Sigmoid colon (tissue), 7 donors: ENCODE results near the gene TSEN54. TPM values are rescaled to one million over a fixed set of nuclear protein-coding genes. Genes with fewer than 3 reads are reported as not detected.
A peak's percentile ranks its signal among the peaks of the same experiment; 100 is the strongest.

ENCODE experiments used
- DNase-seq: peaks from one replicate; pipeline ENCODE4 v3.0.0-alpha.2; 2019
- H3K27ac ChIP-seq, 4 donors: fragments of 200-600 bp; sonication (generic); one replicate each; pipeline ENCODE4 v1.5.1; 2016 to 2019; ENCODE audit warnings: mild to moderate bottlenecking in 1 of 4
- H3K27me3 ChIP-seq, 3 donors: fragments of 200-600 bp; sonication (generic); one replicate each; pipeline ENCODE4 v1.5.1; 2019; ENCODE audit warnings: mild to moderate bottlenecking in 1 of 3
- H3K36me3 ChIP-seq, 4 donors: fragments of 200-600 bp; sonication (generic); one replicate each; pipeline ENCODE4 v1.5.1; 2016 to 2019
- H3K4me1 ChIP-seq, 4 donors: fragments of 200-600 bp; sonication (generic); one replicate each; pipeline ENCODE4 v1.5.1; 2017 to 2019
- H3K4me3 ChIP-seq, 4 donors: fragments of 200-600 bp; sonication (generic); one replicate each; pipeline ENCODE4 v1.5.1; 2017 to 2019; ENCODE audit warnings: mild to moderate bottlenecking in 2 of 4, moderate library complexity in 1 of 4
- H3K9me3 ChIP-seq, 4 donors: fragments of 200-600 bp in 3 of 4; sonication (generic) in 3 of 4; one replicate each; pipeline versions ENCODE4 v1.5.1 to v1.6.1; 2013 to 2019
- CTCF ChIP-seq, 4 experiments: fragments of 450-650 bp in 3 of 4; fragments of 200-600 bp in 1 of 4; IDR thresholded peaks; one replicate each; pipeline ENCODE4 v1.5.1; 2016 to 2019; ENCODE audit warnings: antibody characterized with exemption in 4 of 4, mild to moderate bottlenecking in 3 of 4, moderate library complexity in 2 of 4
- EP300 ChIP-seq, 4 donors: sonication (generic); formaldehyde crosslinking; IDR thresholded peaks; one replicate each; pipeline ENCODE4 v1.6.1; 2017; ENCODE audit warnings: antibody characterized with exemption in 4 of 4
- POLR2A ChIP-seq, 2 donors: fragments of 450-650 bp; IDR thresholded peaks; one replicate each; pipeline ENCODE4 v1.6.1; 2016; ENCODE audit warnings: antibody characterized with exemption in 2 of 2, mild to moderate bottlenecking in 2 of 2, moderate library complexity in 2 of 2
- POLR2AphosphoS5 ChIP-seq, 4 donors: sonication (generic); formaldehyde crosslinking; IDR thresholded peaks; one replicate each; pipeline ENCODE4 v1.6.1; 2017; ENCODE audit warnings: antibody characterized with exemption in 4 of 4
- whole genome bisulfite sequencing, 2 donors: extraction: QIAGEN DNeasy Blood & Tissue Kit; methylation state at CpG; one replicate each; pipeline ENCODE4 v1.1.7; 2013; 5-methylcytosine and 5-hydroxymethylcytosine counted together
- intact Hi-C: fragments of 100-400 bp; cut with DNase I; formaldehyde crosslinking; loops from one replicate; pipeline ENCODE4 v1.15.1; 2023
- polyA plus RNA-seq, 3 donors: library from polyadenylated mRNA; stranded (reverse); fragments of 200-250 nt; gene quantifications; one replicate each; pipeline ENCODE4 v1.2.3, GENCODE V29; 2013
- total RNA-seq, 4 donors: library from RNA; depleted of rRNA; stranded (reverse); fragments of >200 nt; gene quantifications; one replicate each; pipeline ENCODE4 v1.1.0, GENCODE V29; 2016
- donor health status: healthy with polysubstance abuse.
- donor health status: Bipolar disorder and iron deficiency.
- donor health status: healthy.

Gene TSEN54
- total and polyA plus RNA-seq, 7 donors = 11.1 to 43.7 (median 25.3) TPM

DNA sequence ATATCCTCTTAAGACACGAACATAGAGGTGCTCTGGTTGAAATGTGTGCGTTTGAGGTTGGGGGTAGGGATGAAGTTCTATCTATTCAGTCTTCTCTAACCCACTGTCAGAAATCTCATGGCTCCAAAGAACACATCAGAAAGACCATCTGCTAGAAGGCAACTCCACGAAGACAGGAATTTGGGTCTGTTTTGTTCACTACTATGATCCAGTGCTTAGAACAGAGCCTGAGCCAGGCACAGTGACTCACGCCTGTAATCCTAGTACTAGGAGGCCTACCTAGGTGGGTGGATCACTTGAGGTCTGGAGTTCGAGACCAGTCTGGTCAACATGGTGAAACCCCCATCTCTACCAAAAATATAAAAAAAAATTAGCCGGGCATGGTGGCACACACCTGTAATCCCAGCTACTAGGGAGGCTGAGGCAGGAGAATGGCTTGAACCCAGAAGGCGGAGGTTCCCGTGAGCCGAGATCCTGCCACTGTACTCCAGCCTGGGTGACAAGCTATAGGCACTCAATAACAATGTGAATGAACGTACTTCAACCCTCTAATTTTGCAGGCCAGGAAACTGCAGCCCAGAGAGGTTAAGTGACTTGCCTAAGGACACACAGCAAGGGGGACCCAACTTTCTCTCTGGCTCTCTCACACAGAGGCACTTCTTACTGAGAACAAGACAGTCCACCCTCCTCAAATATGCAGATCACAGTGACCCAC is 3.2 kb upstream of the TSEN54 start:
- Histone ChIP-seq H3K27ac (peak overlapping the region; percentile 41 to 91 (median 88)), H3K27me3 (no peaks in the 10 kb centered on the region), H3K4me1 (peaks cover 5 to 90% (median 77%) of the 10 kb centered on the region in 4 donors), H3K9me3 (no peaks in the 10 kb centered on the region), H3K4me3 (peak overlapping the region in 3 of 4 donors; percentile 73 to 93 (median 85)), H3K36me3 (peaks cover 0 to 4% (median 0%) of the 10 kb centered on the region in 4 donors)
- intact Hi-C loops = loop anchor here (5.0 kb wide), 1 partner anchor 36 kb away; no protein-coding TSS in a partner anchor
- TF ChIP-seq POLR2AphosphoS5 (IDR thresholded peaks at IDR 0.05) (no peak), EP300 (IDR thresholded peaks at IDR 0.05) (no peak), CTCF (IDR thresholded peaks at IDR 0.05) (no peak)
- DNase-seq = no peak
- 70 to 74% methylated on average over 10 of the region's 10 CpGs for WGBS, 2 donors

DNA sequence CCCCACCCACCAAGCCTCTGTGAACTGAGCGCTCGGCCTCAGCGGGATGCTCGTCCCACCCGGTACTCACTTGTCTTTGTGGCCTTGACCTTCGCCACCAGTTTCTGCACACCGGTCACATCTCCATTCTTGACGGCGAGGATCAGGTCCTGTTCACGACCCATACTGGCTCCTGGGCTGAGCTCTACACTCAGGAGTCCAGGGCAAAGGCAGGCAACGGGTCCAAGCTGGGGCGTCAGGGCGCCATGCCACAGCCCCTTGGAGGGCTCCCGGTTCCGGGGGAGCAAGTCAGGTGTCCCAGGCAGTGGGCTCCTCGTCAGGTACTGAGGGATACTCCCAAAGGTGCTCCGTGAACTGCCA is 2.7 kb upstream of the TSEN54 start:
- peaks cover 0 to 4% (median 0%) of the 10 kb centered on the region in 4 donors for H3K36me3 ChIP-seq
- H3K4me1 ChIP-seq = peaks cover 5 to 84% (median 72%) of the 10 kb centered on the region in 4 donors
- no peaks in the 10 kb centered on the region for H3K9me3 ChIP-seq
- intact Hi-C loops = loop anchor here (5.0 kb wide), 1 partner anchor 36 kb away; no protein-coding TSS in a partner anchor
- H3K27me3 ChIP-seq = no peaks in the 10 kb centered on the region
- peak overlapping the region; percentile 85 to 91 (median 90) for H3K27ac ChIP-seq
- no peak for DNase-seq
- H3K4me3 ChIP-seq = peak overlapping the region; percentile 73 to 96 (median 89)
- WGBS, 2 donors = 93% methylated on average over 17 of the region's 17 CpGs
- TF ChIP-seq POLR2AphosphoS5 (IDR thresholded peaks at IDR 0.05) (no peak), CTCF (IDR thresholded peaks at IDR 0.05) (no peak), POLR2A (IDR thresholded peaks at IDR 0.05) (no peak), EP300 (IDR thresholded peaks at IDR 0.05) (no peak)

DNA sequence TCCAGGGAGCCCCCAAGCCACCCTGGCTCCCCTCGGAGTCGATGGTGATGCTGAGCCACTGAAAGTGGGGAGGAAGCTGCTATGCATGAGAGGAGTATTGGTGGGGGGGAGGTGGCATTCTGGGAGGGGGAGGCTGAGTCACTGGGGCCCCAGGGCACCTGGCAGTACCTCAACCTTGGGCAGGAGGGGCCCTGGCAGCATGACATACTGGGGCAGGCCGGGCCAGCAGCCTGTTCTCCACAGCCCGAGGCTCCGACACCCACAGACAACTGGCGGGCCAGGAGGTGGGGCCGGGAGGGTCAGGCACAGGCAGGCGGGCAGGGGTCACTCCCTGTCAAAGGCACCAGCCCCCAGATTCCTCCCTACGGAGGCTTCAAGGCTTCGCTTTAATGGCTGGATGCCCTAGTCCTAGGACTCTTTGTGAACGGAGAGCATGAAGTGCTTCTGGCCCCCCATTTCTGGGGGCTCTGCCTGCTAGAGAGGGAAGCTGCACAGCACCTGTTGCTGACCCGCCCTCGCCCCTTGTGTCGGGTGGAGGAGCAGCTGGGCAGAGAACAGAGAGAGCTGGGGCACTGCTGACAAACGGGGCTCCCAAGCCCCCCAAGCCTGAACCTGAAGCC is 1.9 kb upstream of the TSEN54 start:
- intact Hi-C loops = loop anchor here (2.0 to 5.0 kb wide), 2 partner anchors 37 to 58 kb away; partner anchors contain the start of gene TMEM94
- peaks cover 5 to 77% (median 64%) of the 10 kb centered on the region in 4 donors for H3K4me1 ChIP-seq
- WGBS, 2 donors = 16 to 33% methylated on average over 15 of the region's 15 CpGs

DNA sequence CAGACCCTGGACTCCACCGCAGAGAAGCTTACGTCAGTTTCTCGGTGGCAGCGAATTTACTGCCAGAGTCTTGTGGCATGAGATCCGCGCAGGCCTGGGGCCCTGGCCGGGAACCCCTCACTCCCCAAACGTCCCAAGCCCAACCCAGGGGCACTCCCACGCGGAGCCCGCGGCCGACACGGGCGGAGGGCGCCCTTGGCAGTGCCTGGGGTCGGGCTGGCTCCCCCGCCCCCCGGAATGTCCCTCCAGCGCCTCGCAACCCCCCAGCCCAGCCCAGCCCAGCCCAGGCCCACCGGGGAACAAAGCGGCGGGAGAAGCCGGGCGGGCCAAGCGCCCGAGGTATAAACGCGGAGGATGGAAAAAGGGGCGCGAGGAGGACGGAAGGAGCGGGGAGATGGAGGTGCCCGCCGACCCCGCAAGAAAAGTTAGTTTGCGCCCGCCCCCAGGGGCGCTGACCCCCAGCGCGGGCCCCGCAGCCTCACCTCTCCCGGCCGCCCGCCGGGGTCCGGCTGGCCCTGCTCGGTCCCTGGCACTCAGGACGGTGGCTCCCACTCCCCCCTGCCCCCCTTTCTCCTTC is 1.3 kb upstream of the TSEN54 start:
- H3K36me3 ChIP-seq = peaks cover 0 to 11% (median 0%) of the 10 kb centered on the region in 4 donors
- no peaks in the 10 kb centered on the region for H3K27me3 ChIP-seq
- 1 to 2% methylated on average over 50 of the region's 50 CpGs for WGBS, 2 donors
- H3K27ac ChIP-seq = peak overlapping the region; percentile 85 to 91 (median 90)
- H3K4me1 ChIP-seq = peaks cover 5 to 71% (median 58%) of the 10 kb centered on the region in 4 donors
- intact Hi-C loops = loop anchor here (1.0 to 5.0 kb wide), 7 partner anchors 38 to 243 kb away; partner anchors contain the start of genes MIF4GD, SLC25A19 and TMEM94
- no peak for TF ChIP-seq EP300 (IDR thresholded peaks at IDR 0.05)
- no peak for TF ChIP-seq CTCF (IDR thresholded peaks at IDR 0.05)
- peak in 1 of 2 donors; percentile 30 for TF ChIP-seq POLR2A (IDR thresholded peaks at IDR 0.05)
- peak in 3 of 4 donors; percentile 31 to 47 (median 41) for TF ChIP-seq POLR2AphosphoS5 (IDR thresholded peaks at IDR 0.05)
- peak overlapping the region; percentile 73 to 96 (median 89) for H3K4me3 ChIP-seq
- H3K9me3 ChIP-seq = no peaks in the 10 kb centered on the region
- DNase-seq = no peak

More for the DNA sequence above, 1.9 kb upstream of the TSEN54 start:
- Histone ChIP-seq H3K27ac (peak overlapping the region; percentile 85 to 91 (median 90)), H3K4me3 (peak overlapping the region; percentile 73 to 96 (median 89)), H3K36me3 (peaks cover 0 to 5% (median 0%) of the 10 kb centered on the region in 4 donors), H3K9me3 (no peaks in the 10 kb centered on the region), H3K27me3 (no peaks in the 10 kb centered on the region)
- TF ChIP-seq POLR2A (IDR thresholded peaks at IDR 0.05) (no peak), POLR2AphosphoS5 (IDR thresholded peaks at IDR 0.05) (no peak), CTCF (IDR thresholded peaks at IDR 0.05) (no peak)
- no peak for DNase-seq
